Right lung (tissue), 10 donors: ENCODE data around the gene IFNA2. TPM values are rescaled to one million over a fixed set of nuclear protein-coding genes. Genes with fewer than 3 reads are reported as not detected.
"Not testable (repeated sequence)": the region's sequence is repeated elsewhere in the genome, so short reads cannot be mapped to it uniquely, and the experiment has no call there.

ENCODE experiments used
- DNase-seq, 2 donors: peaks; one replicate each; pipeline ENCODE4 v3.0.0-alpha.2; 2013
- long read RNA-seq, 8 donors: transcript quantifications; one replicate each; lab custom pipeline, GENCODE V29; 2026
- polyA plus RNA-seq, 5 donors: library from polyadenylated mRNA; unstranded; fragments of 120-200 nt; gene quantifications; one replicate each; pipeline versions ENCODE4 v1.2.1 to v1.2.3, GENCODE V29; 2013; ENCODE audit warnings: inconsistent platforms in 1 of 5, low replicate concordance in 1 of 5; ENCODE audit not compliant: insufficient read length in 5 of 5, insufficient read depth in 1 of 5

The IFNA2 gene
- not detected for polyA plus RNA-seq
- long read RNA-seq, donor 1: 0 reads
- long read RNA-seq, donor 2: 0 reads
- long read RNA-seq, donor 3: 0 reads
- long read RNA-seq, donor 4: 0 reads
- long read RNA-seq, donor 5: 0 reads
- long read RNA-seq, donor 6: 0 reads
- long read RNA-seq, donor 7: 0 reads
- long read RNA-seq, donor 8: 0 reads

DNA sequence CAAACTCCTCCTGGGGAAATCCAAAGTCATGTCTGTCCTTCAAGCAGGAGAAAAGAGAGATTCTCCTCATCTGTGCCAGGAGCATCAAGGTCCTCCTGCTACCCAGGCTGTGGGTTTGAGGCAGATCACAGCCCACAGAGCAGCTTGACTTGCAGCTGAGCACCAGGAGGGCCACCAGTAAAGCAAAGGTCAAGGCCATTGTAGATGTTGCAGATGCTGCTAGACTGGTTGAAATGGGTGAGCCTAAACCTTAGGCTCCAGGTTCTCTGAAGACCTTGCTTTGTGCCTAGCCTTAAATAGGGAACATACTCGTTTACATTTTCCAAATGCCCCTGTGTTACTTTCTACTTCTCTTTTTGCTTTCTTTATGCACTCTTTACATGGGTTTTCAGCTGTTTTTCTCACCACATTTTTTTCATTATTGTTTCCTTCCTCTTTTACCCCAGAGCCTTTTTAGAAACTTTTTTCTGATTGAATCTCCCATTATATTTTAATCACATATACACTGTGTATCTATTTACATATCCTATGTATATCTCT is at the start of gene IFNA2:
Gene IFNA2, minus strand, starts transcription at position 268 of the 540 bp plus-strand sequence. Its CDS starts 69 bp downstream, at position 199.
- DNase-seq: no peak

DNA sequence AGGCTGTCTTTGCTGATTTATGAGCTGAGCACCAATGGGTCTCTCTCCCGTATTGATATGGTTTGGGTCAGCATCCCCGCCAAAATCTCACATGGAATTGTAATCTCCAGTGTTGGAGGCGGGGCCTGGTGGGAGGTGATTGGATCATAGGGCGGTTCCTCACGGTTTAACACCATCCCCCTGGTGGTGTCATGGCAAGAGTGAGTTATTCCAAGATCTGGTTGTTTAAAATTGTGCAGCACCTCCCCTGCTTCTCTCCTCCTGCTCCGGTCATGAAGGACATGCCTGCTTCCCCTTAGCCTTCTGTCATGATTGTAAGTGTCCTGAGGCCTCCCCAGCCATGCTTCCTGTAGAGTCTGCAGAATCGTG is 49.8 kb upstream of the IFNA2 start:
- not testable (repeated sequence) for DNase-seq

DNA sequence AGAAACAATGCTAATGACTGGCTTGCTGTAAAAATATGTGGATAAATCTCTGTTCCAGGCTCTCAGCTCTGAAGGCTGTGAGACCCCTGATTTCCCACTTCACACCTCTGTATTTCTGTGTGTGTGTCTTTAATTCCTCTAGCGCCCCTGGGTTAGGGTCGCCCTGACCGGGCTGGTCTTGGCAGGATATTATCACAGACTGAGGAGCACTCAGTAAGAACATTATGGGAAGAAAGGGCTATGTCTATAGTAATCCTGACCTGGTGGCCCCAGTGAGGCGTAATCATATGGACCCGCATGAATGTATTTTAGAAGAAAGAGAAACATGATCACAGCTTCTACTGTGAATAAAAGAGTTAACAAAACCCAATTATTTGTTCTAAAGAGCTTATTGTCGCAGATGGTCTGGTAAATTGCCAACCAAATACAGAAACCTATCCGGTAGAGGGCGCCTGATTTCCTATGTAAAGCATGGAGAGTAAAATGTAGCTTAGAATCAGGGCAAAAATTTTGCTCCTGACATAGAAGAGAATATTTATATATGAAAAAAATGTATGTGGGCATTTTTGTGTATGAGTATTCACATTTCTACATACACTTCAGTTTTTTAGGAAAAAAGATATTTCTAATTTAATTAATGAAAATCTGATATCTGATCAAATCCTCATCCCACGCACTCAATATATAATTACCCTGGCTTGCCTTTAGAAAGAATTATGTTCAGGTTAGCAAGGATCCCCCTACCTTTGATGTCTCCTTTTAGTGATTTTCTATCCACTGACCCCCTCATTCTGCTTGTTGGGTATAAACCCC is 49.2 kb upstream of the IFNA2 start:
- DNase-seq: peak; percentile 2 to 27

DNA sequence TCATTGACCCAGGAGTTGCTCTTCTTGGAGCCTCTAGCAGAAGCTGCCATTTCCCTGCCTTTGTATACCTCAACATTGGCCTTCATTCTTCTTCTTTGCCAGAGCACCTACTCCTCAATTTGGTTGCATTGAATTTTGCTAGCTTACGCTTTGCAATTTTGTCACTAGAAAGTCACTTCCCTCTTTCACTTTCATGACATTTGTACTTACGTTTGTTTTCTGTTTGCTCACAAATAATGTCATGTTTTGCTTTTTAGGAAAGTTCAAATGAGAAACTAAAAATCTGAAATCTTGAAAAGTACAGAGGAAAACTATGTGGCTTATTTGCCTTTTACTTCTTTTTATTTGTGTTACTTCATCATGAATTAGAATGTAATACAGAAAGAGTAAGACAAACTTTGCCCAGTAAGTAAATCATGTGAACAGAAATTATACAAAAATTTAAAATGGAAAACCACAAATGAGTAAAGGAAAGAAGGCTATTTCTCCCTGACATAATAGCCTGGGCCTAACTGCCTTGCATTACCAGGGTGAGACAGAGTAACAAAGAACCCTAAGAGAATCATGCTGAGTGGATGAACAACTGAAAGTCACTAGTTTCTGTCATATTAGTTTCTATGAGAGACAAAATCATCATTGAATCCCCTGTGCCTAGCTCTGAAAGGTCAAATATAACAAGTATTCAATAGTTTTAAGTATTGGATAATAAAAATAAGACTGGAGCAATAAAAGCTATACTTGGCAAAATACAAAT is 47.7 kb upstream of the IFNA2 start:
- DNase-seq: no peak

DNA sequence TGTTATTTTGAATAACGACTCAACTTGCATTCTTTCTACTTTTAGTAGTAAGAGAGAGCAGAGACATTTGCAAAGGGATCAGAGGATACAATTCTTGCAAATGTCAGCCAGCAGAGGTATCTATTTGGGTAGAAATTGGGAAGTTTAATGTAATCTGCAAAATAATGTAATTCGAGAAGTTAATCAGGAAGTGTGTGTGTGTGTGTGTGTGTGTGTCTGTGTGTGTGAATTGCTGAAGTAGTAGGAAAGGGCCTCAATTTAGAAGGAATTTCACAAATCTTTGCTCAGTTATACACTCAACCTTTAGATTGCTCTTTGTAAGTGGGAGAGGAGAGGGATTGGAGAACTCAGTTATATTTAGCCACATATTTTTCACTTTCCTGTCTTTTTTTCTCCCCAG is 44.0 kb upstream of the IFNA2 start:
- DNase-seq: no peak

DNA sequence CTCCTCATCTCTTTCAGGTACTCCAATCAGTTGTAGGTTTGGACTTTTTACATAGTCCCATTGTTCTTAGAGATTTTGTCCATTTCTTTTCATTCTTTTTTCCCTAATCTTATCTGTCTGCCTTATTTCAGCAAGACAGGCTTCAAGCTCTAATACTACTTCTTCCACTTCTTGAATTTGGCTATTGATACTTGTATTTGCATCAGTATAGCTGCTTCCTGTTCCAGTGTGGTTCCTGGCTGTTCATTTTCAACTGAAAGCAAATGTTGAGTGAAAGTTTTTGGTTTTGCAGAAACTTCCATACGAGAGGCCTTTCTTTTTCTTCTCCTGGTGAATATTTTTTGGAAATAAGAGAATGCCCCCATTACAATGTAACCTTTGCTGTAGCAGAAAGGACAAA is 43.0 kb upstream of the IFNA2 start:
- no peak for DNase-seq

DNA sequence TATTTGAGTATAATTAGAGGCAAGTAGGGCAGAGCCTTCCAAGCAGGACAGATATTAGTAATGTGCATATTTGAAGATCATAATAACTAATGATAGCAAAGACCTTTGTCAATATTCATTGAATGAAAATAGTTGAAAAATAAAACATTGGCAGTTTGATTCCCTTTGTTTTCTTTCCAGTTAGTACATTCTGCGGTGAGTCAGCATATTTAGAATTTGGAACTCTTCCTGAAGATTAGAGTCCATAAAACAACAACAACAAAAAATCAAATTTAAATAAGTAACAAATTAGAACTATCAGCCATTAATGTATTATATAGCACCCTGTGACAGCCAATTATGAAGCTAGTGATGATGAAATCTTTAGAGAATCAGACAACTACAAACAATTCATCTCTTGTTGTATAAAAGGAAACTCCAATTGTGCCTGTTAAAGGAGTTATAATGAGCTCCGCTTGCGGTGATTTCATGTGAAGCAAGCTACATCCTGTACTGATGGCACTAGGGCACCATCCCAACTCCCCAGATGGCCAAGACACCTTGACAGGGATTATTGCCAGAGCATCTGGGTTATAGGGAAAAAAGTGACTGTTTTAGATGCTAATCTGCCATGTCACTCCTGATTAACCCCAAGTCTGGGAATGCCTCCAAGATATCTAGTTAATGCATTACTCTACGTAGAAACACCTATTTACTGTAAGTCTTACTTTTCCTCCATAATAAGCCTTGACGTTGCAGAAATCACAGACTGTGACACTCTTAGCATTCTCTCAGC is 30.5 kb upstream of the IFNA2 start:
- no peak for DNase-seq

DNA sequence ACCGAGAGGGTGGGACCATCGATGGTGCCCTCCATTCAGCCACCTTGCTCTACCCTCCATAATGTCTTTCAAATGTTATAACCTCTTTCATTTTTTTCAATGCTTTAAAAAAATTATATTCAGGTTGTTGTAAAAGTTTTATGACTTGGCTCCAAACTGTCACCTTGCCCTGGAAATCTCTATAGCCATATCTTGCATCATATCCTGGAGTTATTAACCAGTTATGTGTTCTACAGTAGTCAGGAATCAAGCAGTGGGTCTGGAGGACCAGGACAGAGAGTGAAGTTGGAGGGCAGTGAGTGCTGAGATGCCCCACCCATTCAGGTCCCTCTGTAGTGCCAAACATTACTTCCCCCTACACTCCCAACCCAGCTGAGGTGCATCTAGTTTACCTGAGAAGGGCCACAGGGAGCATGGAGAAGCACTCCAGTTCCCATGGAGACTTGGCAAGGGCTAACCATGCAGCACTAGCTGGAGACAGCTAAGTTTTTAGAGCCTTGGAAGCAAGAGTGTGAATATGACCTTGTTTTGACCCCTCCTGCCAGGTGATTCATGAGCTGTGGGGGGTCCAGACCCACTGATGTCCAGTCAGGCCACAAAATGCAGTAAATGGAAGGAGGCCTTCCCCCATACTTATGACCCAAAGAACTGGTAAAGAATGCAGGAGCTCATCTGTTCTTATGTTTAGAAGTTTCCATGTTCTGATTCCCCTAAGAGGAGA is 29.2 kb upstream of the IFNA2 start:
- DNase-seq: no peak

DNA sequence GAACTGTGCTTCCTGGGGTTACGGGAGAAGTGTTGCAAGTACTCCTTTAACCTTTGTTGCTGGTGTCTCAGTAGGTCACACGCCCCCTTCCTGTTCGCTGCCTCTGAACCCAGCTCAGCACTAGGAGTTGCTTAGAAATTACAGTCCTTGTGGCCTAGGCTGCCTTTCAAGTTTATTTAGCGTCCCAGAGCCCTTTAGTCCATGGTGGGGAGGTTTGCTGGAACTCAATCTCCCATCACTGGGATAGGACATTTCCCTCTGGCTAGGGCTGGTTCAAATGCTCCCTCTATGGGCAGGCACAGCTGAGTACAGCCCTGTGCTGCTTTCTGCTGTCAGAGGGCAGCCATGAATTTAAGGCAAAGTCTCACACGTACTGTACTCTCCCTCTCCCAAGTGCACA is 28.4 kb upstream of the IFNA2 start:
- DNase-seq: no peak

DNA sequence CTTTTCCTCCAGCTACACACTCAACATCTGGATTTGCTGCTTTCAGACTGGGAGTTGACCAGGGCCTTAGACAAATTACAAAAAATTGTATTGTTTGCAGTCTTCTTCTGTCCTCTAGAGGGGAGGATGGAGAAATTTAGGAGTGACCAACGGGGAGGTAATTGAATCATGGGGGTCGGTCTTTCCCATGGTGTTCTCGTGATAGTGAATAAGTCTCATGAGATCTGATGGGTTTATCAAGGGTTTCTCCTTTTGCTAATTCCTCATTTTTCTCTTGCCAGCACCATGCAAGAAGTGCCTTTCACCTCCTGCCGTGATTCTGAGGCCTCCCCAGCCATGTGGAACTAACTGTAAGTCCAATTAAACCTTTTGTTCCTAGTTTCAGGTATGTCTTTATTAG is 28.0 kb upstream of the IFNA2 start:
- no peak for DNase-seq

DNA sequence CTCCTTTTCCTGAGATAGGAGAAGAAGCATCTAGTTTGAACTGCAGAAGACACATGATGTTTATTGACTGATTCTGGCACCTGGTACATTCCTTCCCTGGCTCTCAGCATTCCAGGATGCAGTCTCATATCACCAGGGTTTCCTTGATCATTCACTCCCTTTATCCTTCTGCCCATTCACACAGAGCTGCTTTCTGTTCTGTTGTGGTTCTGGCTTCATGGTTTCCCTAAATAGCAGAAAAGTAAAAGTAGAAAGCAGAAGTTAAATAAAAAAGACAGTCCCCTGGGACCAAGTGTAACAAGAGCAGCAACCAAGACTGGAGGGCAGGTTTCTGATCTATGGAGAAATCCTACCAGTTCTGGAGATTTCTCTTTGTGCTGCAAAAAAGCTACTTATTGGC is 26.9 kb upstream of the IFNA2 start:
- no peak for DNase-seq

DNA sequence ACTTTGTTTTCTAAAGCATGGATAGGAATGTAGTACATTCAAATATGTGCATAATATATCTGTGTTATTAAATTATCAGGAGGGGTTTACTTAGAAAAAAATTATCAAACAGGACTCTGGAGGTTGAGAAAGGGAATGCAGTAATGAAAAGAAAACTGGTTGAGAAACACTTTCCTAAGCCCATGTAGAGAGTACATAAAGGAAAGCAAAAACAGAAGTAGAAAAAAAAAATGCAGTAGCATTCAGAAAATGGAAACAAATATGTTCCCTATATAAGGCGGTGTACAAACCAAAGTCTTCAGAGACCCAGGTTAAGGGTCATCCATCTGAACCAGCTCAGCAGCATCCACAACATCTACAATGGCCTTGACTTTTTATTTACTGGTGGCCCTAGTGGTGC is 23.6 kb upstream of the IFNA2 start, which contains the start of gene IFNA8:
Gene IFNA8, plus strand, starts transcription at position 301 of the 400 bp plus-strand sequence. Its CDS starts 60 bp downstream, at position 361.
- no peak for DNase-seq

DNA sequence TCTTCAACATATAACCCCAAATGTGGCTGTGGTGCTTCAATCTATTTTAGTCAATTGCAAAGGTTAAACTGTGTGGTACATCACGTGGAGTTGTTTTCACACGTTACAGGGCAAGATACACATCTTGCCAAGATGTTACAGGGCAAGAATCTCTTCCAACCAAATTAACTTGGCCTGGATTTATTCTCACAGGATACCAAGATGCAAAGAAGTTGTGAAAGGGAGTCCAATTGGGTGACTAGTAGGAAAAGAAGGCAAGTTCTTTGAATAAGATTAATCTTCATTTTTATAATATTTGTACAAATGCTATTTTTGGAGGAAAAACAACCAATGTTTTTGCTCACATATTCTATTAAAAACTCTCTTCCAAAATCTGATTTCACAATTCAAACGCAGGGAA is 18.9 kb upstream of the IFNA2 start:
- DNase-seq: no peak

DNA sequence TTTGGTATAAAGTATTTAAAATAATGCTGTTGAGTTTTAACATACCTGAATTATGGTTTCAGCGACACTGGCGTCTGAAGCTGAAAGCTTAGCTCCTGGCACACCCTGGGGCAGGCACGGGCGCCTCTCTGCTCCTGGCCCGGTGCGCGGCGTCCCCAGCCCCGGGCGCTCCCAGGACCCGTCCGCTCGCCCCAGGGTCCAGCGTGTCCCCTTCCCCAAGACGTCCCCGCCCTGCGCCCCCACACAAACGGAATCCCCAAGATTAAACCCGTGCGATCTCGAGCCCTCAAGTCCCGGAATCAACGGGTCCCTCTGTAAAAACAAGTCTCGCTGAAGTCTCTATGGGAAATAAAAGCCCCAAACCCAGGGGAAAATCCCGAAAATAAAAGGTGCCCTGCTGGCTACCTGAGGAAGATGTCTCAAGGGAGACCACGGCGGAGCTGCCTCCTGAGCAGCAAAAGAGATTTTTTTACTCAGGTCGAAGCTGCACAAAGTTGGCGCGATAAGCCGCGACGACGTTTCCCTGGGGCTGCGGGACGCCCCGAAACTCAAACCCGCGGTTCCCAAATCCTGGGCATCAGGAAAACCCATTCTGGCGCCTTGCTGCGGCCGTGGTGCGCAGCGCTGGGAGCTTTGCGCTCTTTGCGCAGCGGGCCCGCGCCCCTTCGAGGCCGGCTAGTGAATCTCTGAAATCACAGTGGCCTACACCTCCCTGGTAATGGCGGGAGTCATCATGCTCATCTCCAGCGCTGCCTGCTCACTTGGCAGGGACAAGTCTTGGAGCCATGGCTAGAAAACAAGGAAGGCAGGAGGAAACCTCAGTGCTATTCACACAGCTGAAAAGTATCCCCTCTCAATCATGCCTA is 17.4 kb upstream of the IFNA2 start:
- peak in 1 of 2 donors; percentile 8 for DNase-seq

DNA sequence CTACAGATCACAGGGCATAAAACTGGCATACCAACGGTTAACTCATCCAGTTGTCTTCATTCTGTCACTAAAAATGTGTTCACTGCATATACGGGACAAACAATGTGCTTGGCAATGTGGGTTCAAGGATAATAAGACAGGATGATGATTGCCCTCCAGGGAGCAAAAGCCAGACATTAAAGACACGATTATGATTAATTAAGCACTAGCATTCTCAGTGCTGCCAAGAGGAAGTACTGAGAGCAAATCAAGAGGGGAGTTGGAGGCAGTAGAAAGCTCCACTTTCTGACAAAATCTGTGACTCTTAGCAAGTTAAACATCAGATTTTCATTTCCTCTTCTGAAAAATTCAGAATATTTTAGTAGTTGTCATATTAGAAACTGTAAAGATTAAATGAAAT is 14.8 kb upstream of the IFNA2 start:
- DNase-seq: no peak

DNA sequence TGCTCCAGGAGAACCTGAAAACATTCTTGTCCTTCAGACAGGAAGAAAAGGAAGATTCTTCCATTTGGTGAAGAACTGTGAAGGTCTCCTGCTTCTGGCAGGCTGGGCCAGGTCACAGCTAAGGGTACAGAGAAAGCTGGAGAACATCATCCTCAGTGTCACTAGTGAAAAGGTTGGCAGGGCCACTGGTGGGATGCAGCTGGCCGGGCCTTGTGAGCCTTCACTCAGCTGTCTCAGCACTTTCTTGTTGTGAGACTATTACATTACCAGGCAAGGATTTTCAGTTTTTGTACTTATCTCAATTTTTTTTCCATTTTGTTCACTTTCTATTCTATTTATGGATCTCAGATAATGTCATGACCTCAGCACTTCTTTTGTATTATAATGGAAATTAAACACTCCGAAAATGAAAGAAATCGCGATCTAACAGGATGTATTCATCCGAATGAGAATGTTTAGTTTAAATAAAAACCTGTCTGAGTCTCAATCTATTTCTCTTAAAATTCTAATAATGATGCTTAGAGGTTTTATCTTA is 13.8 kb upstream of the IFNA2 start:
- no peak for DNase-seq

DNA sequence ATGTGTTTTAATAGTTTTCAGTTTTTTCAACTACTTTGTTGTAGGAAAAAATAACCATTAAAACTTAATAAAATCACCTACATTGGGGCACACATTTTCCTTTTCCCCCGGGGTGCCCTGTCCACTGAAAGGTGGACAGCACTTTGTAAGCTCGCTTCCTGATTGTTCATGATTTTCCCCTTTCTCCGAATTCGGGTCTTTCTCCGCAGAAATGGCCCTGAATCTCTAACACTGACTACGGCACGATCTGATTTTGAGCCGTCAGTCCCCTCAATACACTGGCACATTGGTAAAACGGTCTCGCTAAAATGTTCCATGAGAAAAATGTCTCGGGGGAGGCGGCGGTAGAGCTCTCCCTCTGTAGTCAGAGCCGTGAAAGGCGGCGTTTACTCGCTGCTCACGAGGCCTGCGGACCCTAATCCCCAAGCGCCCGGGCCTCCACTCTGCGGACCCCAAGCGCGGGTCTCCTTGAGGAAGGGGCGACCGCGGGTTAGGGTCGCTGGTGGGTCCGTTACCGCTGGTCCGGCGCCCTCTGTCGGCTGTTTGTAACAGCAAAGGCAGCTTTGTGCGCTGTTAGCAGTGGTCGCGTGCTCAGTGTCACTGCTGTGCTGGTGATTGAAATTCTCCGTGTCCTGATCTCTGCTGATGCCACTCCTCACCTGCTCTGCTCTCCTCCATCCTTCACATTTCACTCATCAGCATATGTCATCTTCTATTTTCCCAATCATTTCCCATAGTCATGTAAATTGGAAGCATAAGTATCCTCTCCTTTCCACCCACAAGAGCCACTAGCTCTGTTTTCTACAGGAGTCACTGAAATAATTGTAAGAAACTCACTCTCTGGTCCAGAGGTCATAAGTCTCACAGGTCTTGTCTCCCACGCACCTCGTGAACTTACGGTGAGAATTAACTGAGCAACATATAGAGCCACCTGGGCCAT is 10.8 kb upstream of the IFNA2 start:
- peak; percentile 26 to 28 for DNase-seq

DNA sequence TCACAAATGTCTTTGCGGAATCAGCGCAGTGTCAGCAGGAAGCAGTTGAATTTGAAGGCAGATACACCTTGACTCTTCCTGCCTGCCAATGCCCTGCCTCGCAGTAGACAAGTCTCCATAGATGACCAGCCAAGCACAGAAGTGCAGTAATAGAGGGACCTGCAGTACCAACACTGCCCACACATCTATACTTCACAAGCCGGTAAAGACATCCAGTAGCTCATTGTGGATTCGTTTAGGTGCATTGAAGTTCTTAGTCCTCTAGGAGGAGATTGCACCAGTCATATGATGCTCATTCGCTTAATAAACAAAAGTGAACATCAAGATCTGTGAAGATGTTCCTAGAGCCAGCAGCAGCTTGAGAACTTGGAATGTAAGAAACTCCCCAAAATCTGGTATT is 7.1 kb upstream of the IFNA2 start:
- no peak for DNase-seq
